Measurements from ENCODE around the gene DSTYK. TPM values are rescaled to one million over a fixed set of nuclear protein-coding genes. Genes with fewer than 3 reads are reported as not detected.

DSTYK gene
- total RNA-seq, 4 donors from 2014 or later = 12.9 to 21.1 (median 17.5) TPM

GRCh38 chr1:205188596-205188995 lies 22.9 kb downstream of the DSTYK start:
- Histone ChIP-seq H3K9me3 (no peaks in the 10 kb centered on the region), H3K36me3 (no peaks in the 10 kb centered on the region), H3K27me3 (no peaks in the 10 kb centered on the region), H3K4me3 (replicated peaks in 1 of 3) (no peak overlapping the region), H3K27ac (no peak overlapping the region), H3K4me1 (peaks cover 11 to 21% of the 10 kb centered on the region in 2 donors)
- 70 to 96% methylated on average over 2 of the region's 2 CpGs for WGBS, 2 donors
- no peak for DNase-seq
- no peak for TF ChIP-seq CTCF (IDR thresholded peaks at IDR 0.05)
- no peak for TF ChIP-seq POLR2A (IDR thresholded peaks at IDR 0.05)
- intact Hi-C loops (cut with DNase I) = no loop called here

- intact Hi-C loops (cut with DNase I) = no loop called here
- TF ChIP-seq POLR2A (IDR thresholded peaks at IDR 0.05) (no peak), CTCF (IDR thresholded peaks at IDR 0.05) (no peak)
- Histone ChIP-seq H3K4me3 (replicated peaks in 1 of 3) (no peak overlapping the region), H3K9me3 (no peaks in the 10 kb centered on the region), H3K27me3 (no peaks in the 10 kb centered on the region), H3K36me3 (no peaks in the 10 kb centered on the region), H3K27ac (no peak overlapping the region), H3K4me1 (peaks cover 11 to 26% of the 10 kb centered on the region in 2 donors)
- WGBS, 2 donors = 41 to 46% methylated on average over 2 of the region's 2 CpGs
- no peak for DNase-seq
Observed at GRCh38 chr1:205188098-205188497, 23.4 kb downstream of the DSTYK start.

GRCh38 chr1:205187420-205187819 lies 24.1 kb downstream of the DSTYK start:
- H3K27ac ChIP-seq = no peak overlapping the region

GRCh38 chr1:205186191-205186590 lies 25.3 kb downstream of the DSTYK start:
- Histone ChIP-seq H3K36me3 (no peaks in the 10 kb centered on the region), H3K27ac (no peak overlapping the region), H3K9me3 (no peaks in the 10 kb centered on the region), H3K4me3 (replicated peaks in 1 of 3) (no peak overlapping the region), H3K27me3 (no peaks in the 10 kb centered on the region), H3K4me1 (peaks cover 11 to 23% of the 10 kb centered on the region in 2 donors)
- TF ChIP-seq POLR2A (IDR thresholded peaks at IDR 0.05) (no peak), CTCF (IDR thresholded peaks at IDR 0.05) (no peak)
- no peak for DNase-seq
- intact Hi-C loops (cut with DNase I) = no loop called here

More at GRCh38 chr1:205187420-205187819, 24.1 kb downstream of the DSTYK start:
- no peak for DNase-seq
- intact Hi-C loops (cut with DNase I) = no loop called here
- Histone ChIP-seq H3K36me3 (no peaks in the 10 kb centered on the region), H3K4me1 (peaks cover 11 to 27% of the 10 kb centered on the region in 2 donors), H3K27me3 (no peaks in the 10 kb centered on the region), H3K4me3 (replicated peaks in 1 of 3) (no peak overlapping the region), H3K9me3 (no peaks in the 10 kb centered on the region)
- no peak for TF ChIP-seq CTCF (IDR thresholded peaks at IDR 0.05)
- TF ChIP-seq POLR2A (IDR thresholded peaks at IDR 0.05) = no peak
- 81 to 88% methylated on average over 7 to 10 of the region's 10 CpGs for WGBS, 2 donors

DNA sequence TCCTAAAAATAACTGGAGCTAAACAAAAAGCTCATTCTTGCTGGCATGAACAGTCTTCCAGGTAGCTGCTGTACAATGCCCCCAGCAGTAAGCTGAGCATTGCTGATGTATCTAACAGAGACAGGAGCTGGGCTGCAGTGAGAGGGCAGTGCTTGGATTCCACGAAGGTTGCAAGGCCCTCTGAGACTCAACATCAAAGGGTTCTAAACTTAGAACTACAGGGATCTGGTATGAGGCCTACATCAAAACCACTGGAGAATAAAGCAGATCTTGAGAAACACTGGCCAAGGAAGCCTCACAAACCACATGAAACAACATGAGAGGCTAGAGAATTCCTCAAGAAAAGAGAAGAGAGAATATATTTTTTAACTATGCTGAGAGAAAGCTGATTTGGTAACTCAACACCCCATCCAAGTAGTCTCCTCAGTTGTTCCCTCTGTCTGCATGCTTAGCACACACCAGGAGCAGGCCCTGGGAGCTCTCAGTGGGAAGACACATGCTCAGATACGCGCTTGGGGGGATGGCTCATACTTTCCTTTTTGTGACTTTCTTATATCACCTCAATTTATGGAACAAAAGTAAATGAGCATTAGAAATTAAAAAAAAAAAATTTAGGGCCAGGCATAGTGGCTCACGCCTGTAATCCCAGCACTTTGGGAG lies 27.7 kb downstream of the DSTYK start:
- no peak overlapping the region for H3K4me3 ChIP-seq (replicated peaks in 1 of 3)
- no peak for DNase-seq
- H3K4me1 ChIP-seq = peaks cover 9 to 19% of the 10 kb centered on the region in 2 donors
- H3K27me3 ChIP-seq = no peaks in the 10 kb centered on the region
- TF ChIP-seq CTCF (IDR thresholded peaks at IDR 0.05) = no peak
- TF ChIP-seq POLR2A (IDR thresholded peaks at IDR 0.05) = no peak
- intact Hi-C loops (cut with DNase I) = no loop called here
- no peak overlapping the region for H3K27ac ChIP-seq
- WGBS, 2 donors = 56 to 64% methylated on average over 4 of the region's 4 CpGs
- no peaks in the 10 kb centered on the region for H3K9me3 ChIP-seq
- no peaks in the 10 kb centered on the region for H3K36me3 ChIP-seq

Data from thyroid gland (tissue), 4 donors.